ENCODE data around the gene IFNG.

DNA sequence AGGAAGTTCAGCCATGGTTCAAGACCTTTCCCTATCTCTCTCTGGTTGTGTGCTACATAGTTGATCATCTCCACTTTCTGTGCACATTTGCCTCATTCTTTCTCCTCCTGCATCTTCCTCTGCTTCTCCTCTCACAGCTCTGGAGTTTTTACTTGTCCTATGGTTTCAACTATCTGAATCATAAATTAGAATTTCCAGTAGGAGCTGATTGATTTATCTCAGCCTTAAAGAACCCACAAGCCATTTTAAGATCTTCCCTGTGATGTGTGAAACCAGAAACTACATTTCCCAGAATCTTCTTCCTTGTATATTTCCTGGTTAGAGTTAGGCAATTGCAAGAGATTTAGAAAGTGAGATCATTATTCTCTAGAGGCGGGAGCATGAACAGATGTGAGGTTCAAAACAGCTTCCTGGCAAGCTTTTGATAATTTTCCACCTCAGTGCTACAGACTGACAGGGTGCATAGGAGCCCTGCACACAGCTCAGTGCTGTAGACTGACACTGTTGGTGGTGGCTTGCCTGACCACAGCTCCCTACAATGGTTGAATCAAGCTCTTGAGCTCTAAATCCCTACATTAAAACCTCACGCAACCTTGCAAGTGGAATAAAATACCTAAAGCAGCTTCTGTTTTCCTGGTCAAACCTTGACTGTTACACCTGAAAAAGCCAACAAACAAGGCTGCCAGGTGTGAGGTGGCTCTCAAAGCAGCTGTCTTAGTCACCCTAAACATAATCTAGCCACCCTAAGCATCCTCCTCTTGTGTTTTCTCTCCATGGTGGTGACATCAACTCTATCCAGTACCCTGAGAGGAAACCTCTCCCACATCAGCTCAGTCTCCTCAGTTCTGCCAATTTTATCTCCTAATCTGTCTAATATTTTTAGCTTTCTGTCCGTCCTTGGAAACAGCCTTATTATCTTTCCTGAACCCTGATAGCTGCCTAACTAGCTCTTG lies 21.5 kb upstream of the IFNG start:
- TF ChIP-seq POLR2A (IDR thresholded peaks at IDR 0.05; ENCODE audit: extremely low read depth, insufficient read length) (no peak), MYC (IDR thresholded peaks at IDR 0.05; ENCODE audit: low read depth, low read length) (no peak), MAX (IDR thresholded peaks at IDR 0.05; ENCODE audit: low read depth, low read length) (no peak)
- TF ChIP-seq, protein P1, sequence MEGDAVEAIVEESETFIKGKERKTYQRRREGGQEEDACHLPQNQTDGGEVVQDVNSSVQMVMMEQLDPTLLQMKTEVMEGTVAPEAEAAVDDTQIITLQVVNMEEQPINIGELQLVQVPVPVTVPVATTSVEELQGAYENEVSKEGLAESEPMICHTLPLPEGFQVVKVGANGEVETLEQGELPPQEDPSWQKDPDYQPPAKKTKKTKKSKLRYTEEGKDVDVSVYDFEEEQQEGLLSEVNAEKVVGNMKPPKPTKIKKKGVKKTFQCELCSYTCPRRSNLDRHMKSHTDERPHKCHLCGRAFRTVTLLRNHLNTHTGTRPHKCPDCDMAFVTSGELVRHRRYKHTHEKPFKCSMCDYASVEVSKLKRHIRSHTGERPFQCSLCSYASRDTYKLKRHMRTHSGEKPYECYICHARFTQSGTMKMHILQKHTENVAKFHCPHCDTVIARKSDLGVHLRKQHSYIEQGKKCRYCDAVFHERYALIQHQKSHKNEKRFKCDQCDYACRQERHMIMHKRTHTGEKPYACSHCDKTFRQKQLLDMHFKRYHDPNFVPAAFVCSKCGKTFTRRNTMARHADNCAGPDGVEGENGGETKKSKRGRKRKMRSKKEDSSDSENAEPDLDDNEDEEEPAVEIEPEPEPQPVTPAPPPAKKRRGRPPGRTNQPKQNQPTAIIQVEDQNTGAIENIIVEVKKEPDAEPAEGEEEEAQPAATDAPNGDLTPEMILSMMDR (IDR thresholded peaks at IDR 0.05; ENCODE audit: low read depth, low read length): no peak
